NCI-H146 treated with DMSO at 0.1 percent for 48 hours (cell line): ENCODE results near the gene NELFB.
"Not testable (repeated sequence)": the region's sequence is repeated elsewhere in the genome, so short reads cannot be mapped to it uniquely, and the experiment has no call there.

Experiments used
- DNase-seq: peaks from one replicate; lab custom pipeline; 2025; ENCODE audit not compliant: unreplicated experiment; lab: John Stamatoyannopoulos, UW

Gene NELFB

GRCh38 chr9:137247135-137247915, 7.8 kb upstream of the NELFB start:
- no peak for DNase-seq

- DNase-seq: no peak
Measured at GRCh38 chr9:137247916-137248175, 7.3 kb upstream of the NELFB start.

- no peak for DNase-seq
Measured at GRCh38 chr9:137250329-137251193, 4.6 kb upstream of the NELFB start.

GRCh38 chr9:137251194-137251461, 4.0 kb upstream of the NELFB start, which contains the start of gene STPG3:
TSS of gene STPG3 (plus strand) at chr9:137251286. CDS start at chr9:137251287, 1 bp downstream.
- no peak for DNase-seq

GRCh38 chr9:137251490-137252268, 3.4 kb upstream of the NELFB start:
- no peak for DNase-seq

GRCh38 chr9:137252555-137253506, 2.3 kb upstream of the NELFB start:
- DNase-seq: no peak

- DNase-seq: no peak
Measured at GRCh38 chr9:137253717-137254623, 1.2 kb upstream of the NELFB start.

DNA sequence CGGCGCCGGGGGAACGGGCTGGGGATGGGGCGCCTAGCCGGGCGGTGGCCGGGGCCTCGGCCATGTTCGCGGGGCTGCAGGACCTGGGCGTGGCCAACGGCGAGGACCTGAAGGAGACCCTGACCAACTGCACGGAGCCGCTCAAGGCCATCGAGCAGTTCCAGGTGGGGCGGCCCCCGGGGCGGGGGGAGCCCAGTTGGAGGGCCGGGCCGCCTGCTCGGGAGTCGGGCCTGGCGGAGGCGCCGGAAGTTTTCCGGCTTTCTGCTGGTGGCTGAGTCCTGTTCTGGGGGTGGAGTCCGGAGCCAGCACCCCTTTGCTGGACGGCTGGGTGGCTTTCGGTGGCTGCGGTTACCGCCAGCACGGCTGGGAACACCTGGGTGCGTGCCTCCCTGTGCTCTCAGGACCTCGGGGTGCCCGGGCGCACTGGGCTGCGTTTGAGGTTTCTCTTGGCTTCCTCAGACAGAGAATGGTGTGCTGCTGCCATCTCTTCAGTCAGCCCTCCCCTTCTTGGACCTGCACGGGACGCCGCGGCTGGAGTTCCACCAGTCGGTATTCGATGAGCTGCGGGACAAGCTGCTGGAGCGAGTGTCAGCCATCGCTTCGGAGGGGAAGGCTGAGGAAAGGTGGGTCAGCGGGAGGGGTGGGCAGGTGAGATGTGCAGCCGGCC, 454 bp downstream of the NELFB start:
- no peak for DNase-seq

GRCh38 chr9:137256362-137256761, 1.2 kb downstream of the NELFB start:
- DNase-seq: no peak

- DNase-seq: no peak
Measured at GRCh38 chr9:137256856-137257255, 1.7 kb downstream of the NELFB start.

- DNase-seq: not testable (repeated sequence)
Measured at GRCh38 chr9:137262173-137262908, 7.2 kb downstream of the NELFB start.

DNA sequence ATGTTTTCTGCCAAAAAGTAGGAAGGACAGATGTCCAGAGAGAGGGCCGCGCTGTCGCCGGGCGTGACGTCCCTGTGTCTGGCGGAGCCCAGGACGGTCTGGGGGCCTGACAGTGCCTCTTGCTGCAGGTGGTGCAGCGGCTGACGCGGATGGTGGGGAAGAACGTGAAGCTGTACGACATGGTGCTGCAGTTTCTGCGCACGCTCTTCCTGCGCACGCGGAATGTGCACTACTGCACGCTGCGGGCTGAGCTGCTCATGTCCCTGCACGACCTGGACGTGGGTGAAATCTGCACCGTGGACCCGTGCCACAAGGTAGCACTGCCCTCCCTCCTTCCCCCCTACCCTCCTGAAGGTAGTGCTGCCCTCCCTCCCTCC, 7.8 kb downstream of the NELFB start:
- DNase-seq: no peak

GRCh38 chr9:137263506-137263905, 8.4 kb downstream of the NELFB start:
- no peak for DNase-seq

- DNase-seq: no peak
Measured at GRCh38 chr9:137264067-137264466, 8.9 kb downstream of the NELFB start.

DNA sequence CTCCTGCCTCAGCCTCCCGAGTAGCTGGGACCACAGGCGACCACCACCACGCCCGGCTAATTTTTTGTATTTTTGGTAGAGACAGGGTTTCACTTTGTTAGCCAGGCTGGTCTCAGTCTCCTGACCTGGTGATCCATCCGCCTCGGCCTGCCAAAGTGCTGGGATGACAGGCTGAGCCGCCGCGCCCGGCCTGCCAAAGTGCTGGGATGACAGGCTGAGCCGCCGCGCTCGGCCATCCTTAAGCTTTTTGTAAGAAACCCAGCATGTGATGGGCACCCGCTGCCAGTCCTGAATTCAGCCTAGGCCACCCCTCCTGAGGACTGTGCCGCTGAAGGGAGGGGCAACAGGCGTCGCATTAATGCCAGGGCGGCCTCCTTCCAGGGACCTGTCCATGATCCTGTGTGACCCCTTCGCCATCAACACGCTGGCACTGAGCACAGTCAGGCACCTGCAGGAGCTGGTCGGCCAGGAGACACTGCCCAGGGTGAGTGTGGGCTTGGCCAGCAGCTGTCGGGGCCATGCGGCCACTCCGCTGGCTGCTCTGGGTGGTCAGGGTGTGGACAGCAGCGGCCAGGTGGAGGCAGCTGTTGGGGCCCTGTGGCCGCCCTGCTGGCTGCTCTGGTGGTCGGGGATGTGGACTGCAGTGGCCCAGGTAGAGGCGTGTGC, 10.5 kb downstream of the NELFB start:
- no peak for DNase-seq

- no peak for DNase-seq
Measured at GRCh38 chr9:137266162-137266527, 11.0 kb downstream of the NELFB start.

DNA sequence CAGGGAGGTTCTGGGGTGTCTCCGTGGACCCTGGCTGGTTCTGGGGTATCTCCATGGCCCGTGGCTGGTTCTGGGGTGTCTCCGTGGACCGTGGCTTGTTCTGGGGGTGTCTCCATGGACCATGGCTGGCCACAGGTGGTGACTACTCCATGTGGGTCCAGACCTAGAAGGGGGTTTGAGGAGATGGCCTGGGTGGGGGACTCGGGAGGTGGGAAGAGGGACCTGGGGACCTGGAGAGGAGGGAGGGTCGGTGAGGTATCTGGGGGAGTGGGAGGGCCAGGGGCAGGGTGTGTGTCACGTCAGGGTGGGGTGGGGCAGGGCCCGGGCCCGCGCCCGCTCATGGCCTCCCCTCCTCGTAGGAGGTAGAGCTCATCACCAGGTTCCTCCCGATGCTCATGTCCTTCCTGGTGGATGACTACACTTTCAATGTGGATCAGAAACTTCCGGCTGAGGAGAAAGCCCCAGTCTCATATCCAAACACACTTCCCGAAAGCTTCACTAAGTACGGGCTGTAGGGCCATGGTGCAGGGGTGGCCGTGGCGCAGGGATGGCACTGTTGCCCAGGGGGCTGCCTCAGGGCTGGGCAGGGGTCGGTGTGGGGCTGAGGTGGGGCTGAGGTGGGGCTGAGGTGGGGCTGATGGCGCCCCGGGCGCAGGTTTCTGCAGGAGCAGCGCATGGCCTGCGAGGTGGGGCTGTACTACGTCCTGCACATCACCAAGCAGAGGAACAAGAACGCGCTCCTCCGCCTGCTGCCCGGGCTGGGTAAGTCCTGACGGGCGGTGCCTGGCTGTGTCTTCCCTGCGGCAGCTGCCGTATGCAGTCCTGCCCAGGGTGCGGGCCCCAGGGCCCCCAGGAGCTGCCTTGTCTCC, 11.7 kb downstream of the NELFB start:
- DNase-seq: no peak
